Measurements from ENCODE around the gene RNF157. TPM values are rescaled to one million over a fixed set of nuclear protein-coding genes. Genes with fewer than 3 reads are reported as not detected.

The RNF157 gene
- total and polyA plus RNA-seq, 11 donors = 3.6 to 7.4 (median 5.2) TPM

DNA sequence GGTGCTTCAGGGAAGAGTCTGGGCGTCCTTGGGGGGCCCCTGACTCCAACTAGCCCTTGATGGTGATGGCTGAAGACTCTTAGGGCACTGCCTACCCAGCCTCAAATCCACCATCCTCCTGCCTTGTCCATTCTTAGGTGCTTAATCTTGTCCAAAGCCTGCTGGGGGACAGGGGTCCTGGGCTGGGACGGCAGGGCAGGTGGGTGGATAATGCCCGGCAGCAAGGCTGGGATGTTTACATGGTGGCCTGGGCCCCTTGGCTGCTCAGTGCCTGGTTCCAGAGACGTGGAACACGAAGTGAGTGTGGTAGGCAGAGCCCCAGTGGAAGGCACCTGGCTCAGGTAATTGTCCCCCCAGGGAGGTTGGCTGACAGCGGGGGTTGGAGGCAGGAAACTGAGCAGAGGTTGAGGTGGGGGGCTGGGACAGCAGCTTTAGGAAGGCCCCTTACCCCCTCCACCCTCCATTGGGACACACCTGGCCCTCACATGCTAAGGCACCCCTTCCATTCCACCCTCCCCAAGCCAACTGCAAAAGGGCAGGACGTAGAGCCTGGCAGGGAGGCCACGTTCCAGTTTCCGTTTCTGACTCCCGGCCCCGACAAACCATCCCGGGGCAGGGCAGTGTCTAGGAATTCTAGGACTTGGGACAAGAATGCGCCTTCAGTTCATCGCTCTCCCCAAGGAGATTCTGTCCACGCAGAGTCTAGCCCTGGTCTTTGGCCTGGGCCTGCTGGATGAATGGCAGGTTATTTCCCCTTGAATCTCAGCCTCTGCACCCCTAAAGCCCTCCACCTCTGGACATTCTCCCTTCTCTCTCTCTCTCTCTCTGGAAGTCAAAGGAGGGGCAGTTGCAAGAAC, 101.2 kb downstream of the RNF157 start:
- Histone ChIP-seq H3K4me3 (peak overlapping the region in 1 of 12 donors; percentile 5), H3K4me1 (peaks cover 6 to 47% (median 30%) of the 10 kb centered on the region in 12 donors)
- intact Hi-C loops (cut with DNase I) = no loop called here

DNA sequence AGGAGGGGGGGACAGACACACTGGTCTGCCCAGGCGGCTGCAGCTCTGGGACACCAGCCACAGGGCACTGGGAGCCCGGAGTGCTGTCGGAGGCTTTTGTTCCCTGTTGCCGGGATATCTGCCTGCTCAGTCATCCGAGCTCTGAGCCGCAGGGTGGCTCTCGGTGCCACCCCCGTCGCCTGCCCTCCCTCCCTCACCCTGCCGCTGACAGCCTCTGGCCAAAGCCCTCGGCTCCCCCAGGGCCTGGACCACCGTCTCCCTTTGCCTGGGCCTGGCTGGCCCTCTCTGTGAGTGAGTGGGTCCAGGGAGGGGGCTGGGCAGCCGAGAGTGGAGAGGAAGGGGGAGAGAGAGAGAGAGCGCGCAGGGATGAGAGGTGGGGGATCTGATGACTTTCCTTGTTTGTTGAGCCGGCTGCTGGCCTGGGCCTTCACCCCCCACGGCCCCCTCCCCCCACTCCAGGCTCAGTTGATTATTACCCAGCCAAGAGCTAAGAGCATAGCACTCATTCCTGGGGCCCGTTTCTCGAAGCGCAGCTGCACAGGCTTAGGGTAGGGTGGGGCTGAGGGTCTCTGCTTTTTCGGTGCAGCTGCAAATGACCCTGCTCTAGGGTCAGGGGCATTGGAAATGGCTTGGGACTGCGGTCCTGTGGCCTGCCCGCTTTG, 101.9 kb downstream of the RNF157 start:
- Histone ChIP-seq H3K27ac (no peak overlapping the region), H3K36me3 (no peaks in the 10 kb centered on the region), H3K4me1 (peaks cover 6 to 47% (median 30%) of the 10 kb centered on the region in 12 donors), H3K4me3 (peak overlapping the region in 1 of 12 donors; percentile 8), H3K9me3 (no peaks in the 10 kb centered on the region), H3K27me3 (peaks cover 36 to 73% (median 68%) of the 10 kb centered on the region in 9 donors)
- ATAC-seq (peak in 1 of 4 donors; percentile 31), DNase-seq (peak in 1 of 5 donors; percentile 26)
- 31 to 41% (median 34%) methylated on average over 15 to 23 of the region's 23 CpGs for WGBS, 4 donors
- intact Hi-C loops (cut with DNase I) = no loop called here
- TF ChIP-seq, protein P1, sequence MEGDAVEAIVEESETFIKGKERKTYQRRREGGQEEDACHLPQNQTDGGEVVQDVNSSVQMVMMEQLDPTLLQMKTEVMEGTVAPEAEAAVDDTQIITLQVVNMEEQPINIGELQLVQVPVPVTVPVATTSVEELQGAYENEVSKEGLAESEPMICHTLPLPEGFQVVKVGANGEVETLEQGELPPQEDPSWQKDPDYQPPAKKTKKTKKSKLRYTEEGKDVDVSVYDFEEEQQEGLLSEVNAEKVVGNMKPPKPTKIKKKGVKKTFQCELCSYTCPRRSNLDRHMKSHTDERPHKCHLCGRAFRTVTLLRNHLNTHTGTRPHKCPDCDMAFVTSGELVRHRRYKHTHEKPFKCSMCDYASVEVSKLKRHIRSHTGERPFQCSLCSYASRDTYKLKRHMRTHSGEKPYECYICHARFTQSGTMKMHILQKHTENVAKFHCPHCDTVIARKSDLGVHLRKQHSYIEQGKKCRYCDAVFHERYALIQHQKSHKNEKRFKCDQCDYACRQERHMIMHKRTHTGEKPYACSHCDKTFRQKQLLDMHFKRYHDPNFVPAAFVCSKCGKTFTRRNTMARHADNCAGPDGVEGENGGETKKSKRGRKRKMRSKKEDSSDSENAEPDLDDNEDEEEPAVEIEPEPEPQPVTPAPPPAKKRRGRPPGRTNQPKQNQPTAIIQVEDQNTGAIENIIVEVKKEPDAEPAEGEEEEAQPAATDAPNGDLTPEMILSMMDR (IDR thresholded peaks at IDR 0.05) = no peak
- TF ChIP-seq POLR2A (IDR thresholded peaks at IDR 0.05) = no peak

More for the DNA sequence above, 101.2 kb downstream of the RNF157 start:
- TF ChIP-seq, protein P1 (IDR thresholded peaks at IDR 0.05) = no peak
- no peak for TF ChIP-seq POLR2A (IDR thresholded peaks at IDR 0.05)
- DNase-seq (peak in 1 of 5 donors; percentile 19), ATAC-seq (no peak)
- peaks cover 36 to 67% (median 64%) of the 10 kb centered on the region in 9 donors for H3K27me3 ChIP-seq
- no peak overlapping the region for H3K27ac ChIP-seq
- no peaks in the 10 kb centered on the region for H3K9me3 ChIP-seq
- no peaks in the 10 kb centered on the region for H3K36me3 ChIP-seq
- 43 to 46% (median 46%) methylated on average over 15 of the region's 15 CpGs for WGBS, 4 donors

DNA sequence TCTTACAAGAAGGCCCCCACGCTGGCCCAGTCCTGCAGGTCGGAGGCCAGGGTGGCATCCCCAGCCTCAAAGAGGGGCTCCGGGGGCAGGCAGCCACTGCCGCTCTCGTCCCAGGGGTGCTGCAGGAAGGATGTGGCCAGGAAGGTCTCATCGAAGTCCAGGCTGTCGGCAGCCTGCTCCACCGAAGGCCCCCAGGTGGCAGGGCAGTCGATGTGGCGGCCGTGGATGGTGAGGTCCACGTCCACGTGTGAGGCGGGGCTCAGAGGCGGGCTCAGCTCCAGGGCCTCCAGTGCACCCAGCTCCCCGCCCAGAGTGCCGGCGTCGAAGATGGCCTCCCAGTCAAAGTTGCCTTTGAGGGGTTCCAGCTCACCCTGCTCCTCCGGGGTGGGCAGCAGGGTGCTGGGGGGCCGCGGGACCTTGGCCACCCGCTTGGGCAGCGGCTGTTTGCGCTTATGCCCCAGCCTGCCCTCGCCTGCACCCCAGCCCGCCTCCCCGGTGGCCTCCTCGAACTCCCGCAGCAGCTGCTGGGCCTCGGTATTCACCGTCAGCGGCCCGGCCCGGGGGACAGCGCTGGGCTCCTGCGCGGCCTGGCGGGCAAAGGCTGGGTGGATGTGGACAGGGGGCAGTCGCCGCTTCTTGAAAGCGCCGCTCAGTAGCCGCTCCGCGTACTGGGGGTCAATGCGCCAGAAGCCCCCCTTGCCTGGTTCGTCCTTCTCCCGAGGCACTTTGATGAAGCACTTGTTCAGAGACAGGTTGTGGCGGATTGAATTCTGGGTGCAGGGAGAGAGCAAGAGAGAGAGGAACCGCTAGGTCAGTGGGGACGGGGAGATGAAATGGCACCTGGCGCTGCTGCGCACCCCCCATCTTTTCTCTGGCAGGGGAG, 102.7 kb downstream of the RNF157 start:
- Histone ChIP-seq H3K4me3 (peak overlapping the region in 1 of 12 donors; percentile 8), H3K4me1 (peaks cover 6 to 52% (median 28%) of the 10 kb centered on the region in 12 donors), H3K27ac (no peak overlapping the region), H3K9me3 (no peaks in the 10 kb centered on the region), H3K27me3 (peaks cover 36 to 81% (median 76%) of the 10 kb centered on the region in 9 donors), H3K36me3 (no peaks in the 10 kb centered on the region)
- 36 to 49% (median 37%) methylated on average over 31 to 54 of the region's 54 CpGs for WGBS, 4 donors
- DNase-seq (peak in 1 of 5 donors; percentile 30), ATAC-seq (no peak)
- intact Hi-C loops (cut with DNase I) = no loop called here
- TF ChIP-seq, protein P1 (IDR thresholded peaks at IDR 0.05) = no peak
- TF ChIP-seq POLR2A (IDR thresholded peaks at IDR 0.05) = no peak

All from heart left ventricle (tissue), 16 donors.